Caco-2 (cell line): ENCODE data around the gene BID. TPM values are rescaled to one million over a fixed set of nuclear protein-coding genes. Genes with fewer than 3 reads are reported as not detected.

Source experiments
- BruUV-seq: library from RNA; stranded (reverse); fragments of 400-500 nt; replicated peaks from 2 replicates; lab custom pipeline; 2021; lab: Mats Ljungman, UMichigan
- CTCF ChIA-PET: fragments of 300-600 bp; sonication (Branson Sonifier 250); formaldehyde crosslinking; loops from one replicate; lab custom pipeline; 2022; ENCODE audit warnings: antibody characterized with exemption; lab: Charles Lee
- POLR2A ChIA-PET: fragments of 300-600 bp; sonication (Branson Sonifier 250); formaldehyde crosslinking; loops from one replicate; lab custom pipeline; 2022; ENCODE audit warnings: antibody characterized with exemption; lab: Charles Lee
- DNase-seq, 2 experiments: peaks; one replicate each; pipeline versions ENCODE4 v3.0.0 to v3.0.0-alpha.2; 2020 to 2022
- H3K27me3 ChIP-seq: replicated peaks from 2 replicates; pipeline ENCODE4 v1.6.0; 2011; ENCODE audit warnings: low read length; ENCODE audit not compliant: control insufficient read depth, insufficient read depth
- H3K36me3 ChIP-seq: 2 replicates; pipeline ENCODE4 v1.5.1; 2011; ENCODE audit warnings: low read length; ENCODE audit not compliant: control insufficient read depth, insufficient read depth
- H3K4me1 ChIP-seq: fragments of 250-450 bp; sonication (Bioruptor Pico); 2 replicates; pipeline ENCODE4 v1.5.1; 2020; ENCODE audit warnings: mild to moderate bottlenecking
- H3K4me3 ChIP-seq: 2 replicates; pipeline ENCODE4 v1.5.1; 2011; ENCODE audit warnings: low read depth, mild to moderate bottlenecking, control low read depth, low read length
- H3K9me3 ChIP-seq: fragments of 250-450 bp; sonication (Bioruptor Pico); 2 replicates; pipeline ENCODE4 v1.5.1; 2020; ENCODE audit warnings: mild to moderate bottlenecking, moderate library complexity
- H3K27ac Mint-ChIP-seq: one replicate; pipeline ENCODE4 v1.8.0; 2022; ENCODE audit warnings: mixed read lengths; ENCODE audit not compliant: unreplicated experiment
- H3K27me3 Mint-ChIP-seq: one replicate; pipeline ENCODE4 v1.8.0; 2022; ENCODE audit warnings: mixed read lengths; ENCODE audit not compliant: insufficient read depth, unreplicated experiment
- H3K36me3 Mint-ChIP-seq: one replicate; pipeline ENCODE4 v1.8.0; 2022; ENCODE audit warnings: mild to moderate bottlenecking, mixed read lengths; ENCODE audit not compliant: insufficient read depth, unreplicated experiment
- H3K4me1 Mint-ChIP-seq: one replicate; pipeline ENCODE4 v1.8.0; 2022; ENCODE audit warnings: low read depth, mixed read lengths; ENCODE audit not compliant: unreplicated experiment
- H3K4me3 Mint-ChIP-seq: one replicate; pipeline ENCODE4 v1.8.0; 2022; ENCODE audit warnings: mild to moderate bottlenecking, moderate library complexity, mixed read lengths; ENCODE audit not compliant: unreplicated experiment
- H3K9me3 Mint-ChIP-seq: one replicate; pipeline ENCODE4 v1.8.0; 2022; ENCODE audit warnings: mixed read lengths; ENCODE audit not compliant: unreplicated experiment
- intact Hi-C: fragments of 100-400 bp; cut with micrococcal nuclease; formaldehyde crosslinking; loops from one replicate; pipeline ENCODE4 v1.10.0; 2022; ENCODE audit not compliant: unreplicated experiment
- total RNA-seq: library from RNA; stranded (reverse); gene quantifications from 2 replicates; pipeline ENCODE4 v1.2.3, GENCODE V29; 2022
- TF ChIP-seq, protein P1 (sequence below), 2 experiments: fragments of 200-600 bp in 1 of 2; IDR thresholded peaks; 1 replicate in 1 of 2; 2 replicates in 1 of 2; pipeline versions ENCODE4 v1.5.1 to v1.8.0; 2011 to 2022; ENCODE audit warnings: antibody characterized with exemption in 1 of 2, control low read depth in 1 of 2, inconsistent platforms in 1 of 2, low read depth in 1 of 2, low read length in 1 of 2, mild to moderate bottlenecking in 1 of 2, moderate library complexity in 1 of 2; ENCODE audit not compliant: insufficient read depth in 1 of 2, severe bottlenecking in 1 of 2, unreplicated experiment in 1 of 2

BID gene
- total RNA-seq, 1 experiment from 2014 or later = 28.2 TPM

DNA sequence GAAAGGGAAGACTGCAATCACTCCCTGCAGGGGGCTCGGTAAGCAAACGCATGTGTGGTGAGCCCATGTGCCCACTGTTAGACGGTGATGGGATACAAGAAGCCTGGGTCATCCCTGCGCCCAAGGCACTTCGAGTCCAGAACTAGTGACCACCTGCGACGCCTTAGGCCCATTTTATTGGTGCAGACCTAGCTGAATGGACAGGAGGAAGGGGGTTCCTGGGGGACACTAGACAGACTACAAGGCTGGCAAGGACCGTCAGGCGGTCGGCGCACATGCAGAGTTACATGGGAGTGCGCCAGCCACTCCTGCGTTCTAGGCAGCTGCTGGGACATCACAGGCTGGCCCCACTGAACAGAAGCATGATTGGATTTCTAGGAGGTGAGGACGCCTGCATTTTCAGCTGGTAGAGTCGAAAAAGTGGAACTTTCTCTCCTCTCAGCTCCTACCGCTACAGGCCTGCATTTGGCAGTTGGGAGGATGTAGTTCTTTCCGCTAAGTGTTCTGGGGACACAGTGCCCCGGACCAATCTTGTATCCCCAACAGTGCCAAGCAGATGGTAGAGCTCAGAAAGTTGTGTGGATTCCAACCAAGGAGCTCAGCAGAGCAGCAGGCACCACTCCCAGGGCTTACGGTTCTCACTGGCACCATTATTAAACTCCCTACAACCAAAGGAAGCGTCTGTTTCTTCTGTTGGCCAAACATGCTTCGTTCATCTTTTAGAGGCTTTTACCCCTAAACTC, 35.7 kb downstream of the BID start:
- Histone ChIP-seq H3K4me3 (no peak overlapping the region), H3K9me3 (no peaks in the 10 kb centered on the region), H3K27me3 (no peaks in the 10 kb centered on the region), H3K4me1 (no peaks in the 10 kb centered on the region), H3K36me3 (no peaks in the 10 kb centered on the region)
- TF ChIP-seq, protein P1, sequence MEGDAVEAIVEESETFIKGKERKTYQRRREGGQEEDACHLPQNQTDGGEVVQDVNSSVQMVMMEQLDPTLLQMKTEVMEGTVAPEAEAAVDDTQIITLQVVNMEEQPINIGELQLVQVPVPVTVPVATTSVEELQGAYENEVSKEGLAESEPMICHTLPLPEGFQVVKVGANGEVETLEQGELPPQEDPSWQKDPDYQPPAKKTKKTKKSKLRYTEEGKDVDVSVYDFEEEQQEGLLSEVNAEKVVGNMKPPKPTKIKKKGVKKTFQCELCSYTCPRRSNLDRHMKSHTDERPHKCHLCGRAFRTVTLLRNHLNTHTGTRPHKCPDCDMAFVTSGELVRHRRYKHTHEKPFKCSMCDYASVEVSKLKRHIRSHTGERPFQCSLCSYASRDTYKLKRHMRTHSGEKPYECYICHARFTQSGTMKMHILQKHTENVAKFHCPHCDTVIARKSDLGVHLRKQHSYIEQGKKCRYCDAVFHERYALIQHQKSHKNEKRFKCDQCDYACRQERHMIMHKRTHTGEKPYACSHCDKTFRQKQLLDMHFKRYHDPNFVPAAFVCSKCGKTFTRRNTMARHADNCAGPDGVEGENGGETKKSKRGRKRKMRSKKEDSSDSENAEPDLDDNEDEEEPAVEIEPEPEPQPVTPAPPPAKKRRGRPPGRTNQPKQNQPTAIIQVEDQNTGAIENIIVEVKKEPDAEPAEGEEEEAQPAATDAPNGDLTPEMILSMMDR (IDR thresholded peaks at IDR 0.05; ENCODE audit: insufficient read depth in 1 of 2, low read depth in 1 of 2, low read length in 1 of 2, severe bottlenecking in 1 of 2, unreplicated experiment in 1 of 2) = no peak
- H3K9me3 Mint-ChIP-seq = no peaks in the 10 kb centered on the region
- ChIA-PET CTCF (interaction anchor here (1.3 to 1.5 kb wide), 2 partner anchors 47 to 180 kb away, joined by 3 to 4 read pairs; no protein-coding TSS in a partner anchor), POLR2A (interaction anchor here (0.6 kb wide), 1 partner anchor 14 kb away, joined by 4 read pairs; no protein-coding TSS in a partner anchor)
- no peak overlapping the region for H3K4me3 Mint-ChIP-seq
- no peak overlapping the region for H3K27ac Mint-ChIP-seq
- H3K36me3 Mint-ChIP-seq = peaks cover 21% of the 10 kb centered on the region
- no peak for DNase-seq
- no TSS peak for BruUV-seq
- intact Hi-C loops = no loop called here
- H3K4me1 Mint-ChIP-seq = no peaks in the 10 kb centered on the region
- H3K27me3 Mint-ChIP-seq = no peaks in the 10 kb centered on the region

DNA sequence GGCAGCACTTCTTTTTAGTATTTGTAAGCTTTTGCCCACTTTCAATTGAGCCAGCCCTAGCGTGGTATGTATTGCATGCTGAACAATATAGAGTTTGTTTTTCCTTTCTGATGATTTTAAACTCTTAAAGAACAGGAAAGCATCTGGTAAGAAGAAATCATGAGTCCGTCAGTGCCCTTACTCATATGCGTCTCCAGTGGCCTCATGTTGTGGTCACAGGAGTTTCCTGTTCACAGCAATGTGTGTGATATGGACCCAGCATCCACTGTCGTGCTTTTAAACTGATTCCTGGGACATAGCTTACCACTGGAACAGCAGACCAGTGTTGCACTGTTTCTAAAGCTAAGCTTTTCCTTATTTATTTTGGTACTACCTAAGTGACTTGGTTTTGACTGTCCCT, 40.1 kb downstream of the BID start:
- TF ChIP-seq, protein P1 (IDR thresholded peaks at IDR 0.05; ENCODE audit: insufficient read depth in 1 of 2, low read depth in 1 of 2, low read length in 1 of 2, severe bottlenecking in 1 of 2, unreplicated experiment in 1 of 2) = no peak
- Histone ChIP-seq H3K4me3 (no peak overlapping the region), H3K27me3 (no peaks in the 10 kb centered on the region), H3K36me3 (no peaks in the 10 kb centered on the region), H3K4me1 (no peaks in the 10 kb centered on the region), H3K9me3 (no peaks in the 10 kb centered on the region)
- Mint-ChIP-seq H3K4me3 (no peak overlapping the region), H3K36me3 (peaks cover 31% of the 10 kb centered on the region), H3K27ac (no peak overlapping the region), H3K9me3 (no peaks in the 10 kb centered on the region), H3K4me1 (no peaks in the 10 kb centered on the region), H3K27me3 (no peaks in the 10 kb centered on the region)
- BruUV-seq = no TSS peak
- intact Hi-C loops = no loop called here
- ChIA-PET CTCF (interaction anchor here (1.6 kb wide), 1 partner anchor 8 kb away, joined by 3 read pairs; no protein-coding TSS in a partner anchor), POLR2A (no interaction called here)
- DNase-seq = no peak

DNA sequence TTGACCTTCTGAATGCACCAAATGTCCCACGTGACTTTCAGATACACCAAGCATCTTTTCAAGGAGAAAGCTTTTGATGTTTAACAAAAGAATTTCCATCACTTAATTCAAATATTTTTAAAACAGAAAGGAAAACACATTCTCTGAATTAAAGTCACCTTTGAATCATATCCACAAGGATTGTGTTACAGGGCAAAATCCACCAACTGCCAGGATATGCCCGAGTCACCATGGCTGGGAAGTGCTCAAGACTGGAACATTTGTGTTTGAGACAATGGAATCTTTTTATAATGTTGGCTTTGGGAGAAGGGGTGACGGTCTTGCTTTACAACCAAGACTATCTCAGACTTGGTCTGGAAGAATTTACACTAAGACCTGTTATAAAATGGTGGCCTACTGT, 40.8 kb downstream of the BID start:
- peaks cover 28% of the 10 kb centered on the region for H3K36me3 Mint-ChIP-seq
- no TSS peak for BruUV-seq
- TF ChIP-seq, protein P1 (IDR thresholded peaks at IDR 0.05; ENCODE audit: insufficient read depth in 1 of 2, low read depth in 1 of 2, low read length in 1 of 2, severe bottlenecking in 1 of 2, unreplicated experiment in 1 of 2) = no peak
- H3K4me1 Mint-ChIP-seq = no peaks in the 10 kb centered on the region
- Histone ChIP-seq H3K36me3 (no peaks in the 10 kb centered on the region), H3K4me1 (no peaks in the 10 kb centered on the region), H3K27me3 (no peaks in the 10 kb centered on the region), H3K9me3 (no peaks in the 10 kb centered on the region), H3K4me3 (no peak overlapping the region)
- H3K4me3 Mint-ChIP-seq = no peak overlapping the region
- ChIA-PET POLR2A (no interaction called here), CTCF (interaction anchor here (1.6 kb wide), 1 partner anchor 9 kb away, joined by 3 read pairs; no protein-coding TSS in a partner anchor)
- H3K9me3 Mint-ChIP-seq = no peaks in the 10 kb centered on the region
- H3K27ac Mint-ChIP-seq = no peak overlapping the region
- intact Hi-C loops = no loop called here
- no peak for DNase-seq
- no peaks in the 10 kb centered on the region for H3K27me3 Mint-ChIP-seq
